Astrocyte of the cerebellum (primary cell): ENCODE data around the gene INPP5A.

ENCODE experiments used
- DNase-seq: peaks from one replicate; pipeline ENCODE4 v3.0.0-alpha.2; 2011; ENCODE audit warnings: low read depth
- H3K4me3 ChIP-seq: 2 replicates; pipeline ENCODE4 v1.5.1; 2011; ENCODE audit warnings: mild to moderate bottlenecking, low read depth, low read length, moderate library complexity
- in situ Hi-C: cut with HindIII; loops from 2 replicates; pipeline ENCODE4 v1.10.0; 2017; ENCODE audit warnings: low sequenced_read_pairs
- TF ChIP-seq, protein P1 (sequence below): IDR thresholded peaks from 2 replicates; pipeline ENCODE4 v1.5.1; 2012; ENCODE audit warnings: low read length, low read depth, moderate library complexity, mild to moderate bottlenecking; ENCODE audit errors: missing control alignments

INPP5A gene

GRCh38 chr10:132705173-132705572 lies 167.6 kb downstream of the INPP5A start:
- in situ Hi-C loops = no loop called here
- TF ChIP-seq, protein P1, sequence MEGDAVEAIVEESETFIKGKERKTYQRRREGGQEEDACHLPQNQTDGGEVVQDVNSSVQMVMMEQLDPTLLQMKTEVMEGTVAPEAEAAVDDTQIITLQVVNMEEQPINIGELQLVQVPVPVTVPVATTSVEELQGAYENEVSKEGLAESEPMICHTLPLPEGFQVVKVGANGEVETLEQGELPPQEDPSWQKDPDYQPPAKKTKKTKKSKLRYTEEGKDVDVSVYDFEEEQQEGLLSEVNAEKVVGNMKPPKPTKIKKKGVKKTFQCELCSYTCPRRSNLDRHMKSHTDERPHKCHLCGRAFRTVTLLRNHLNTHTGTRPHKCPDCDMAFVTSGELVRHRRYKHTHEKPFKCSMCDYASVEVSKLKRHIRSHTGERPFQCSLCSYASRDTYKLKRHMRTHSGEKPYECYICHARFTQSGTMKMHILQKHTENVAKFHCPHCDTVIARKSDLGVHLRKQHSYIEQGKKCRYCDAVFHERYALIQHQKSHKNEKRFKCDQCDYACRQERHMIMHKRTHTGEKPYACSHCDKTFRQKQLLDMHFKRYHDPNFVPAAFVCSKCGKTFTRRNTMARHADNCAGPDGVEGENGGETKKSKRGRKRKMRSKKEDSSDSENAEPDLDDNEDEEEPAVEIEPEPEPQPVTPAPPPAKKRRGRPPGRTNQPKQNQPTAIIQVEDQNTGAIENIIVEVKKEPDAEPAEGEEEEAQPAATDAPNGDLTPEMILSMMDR = no peak
- no peak for DNase-seq
- H3K4me3 ChIP-seq = no peak overlapping the region

- TF ChIP-seq, protein P1 = no peak
Observed at GRCh38 chr10:132705943-132706342, 168.4 kb downstream of the INPP5A start.

GRCh38 chr10:132706701-132707100 lies 169.1 kb downstream of the INPP5A start:
- no peak for DNase-seq
- no peak overlapping the region for H3K4me3 ChIP-seq
- TF ChIP-seq, protein P1 = no peak
- in situ Hi-C loops = no loop called here

More at GRCh38 chr10:132705943-132706342, 168.4 kb downstream of the INPP5A start:
- no peak overlapping the region for H3K4me3 ChIP-seq
- no peak for DNase-seq
- in situ Hi-C loops = no loop called here

DNA sequence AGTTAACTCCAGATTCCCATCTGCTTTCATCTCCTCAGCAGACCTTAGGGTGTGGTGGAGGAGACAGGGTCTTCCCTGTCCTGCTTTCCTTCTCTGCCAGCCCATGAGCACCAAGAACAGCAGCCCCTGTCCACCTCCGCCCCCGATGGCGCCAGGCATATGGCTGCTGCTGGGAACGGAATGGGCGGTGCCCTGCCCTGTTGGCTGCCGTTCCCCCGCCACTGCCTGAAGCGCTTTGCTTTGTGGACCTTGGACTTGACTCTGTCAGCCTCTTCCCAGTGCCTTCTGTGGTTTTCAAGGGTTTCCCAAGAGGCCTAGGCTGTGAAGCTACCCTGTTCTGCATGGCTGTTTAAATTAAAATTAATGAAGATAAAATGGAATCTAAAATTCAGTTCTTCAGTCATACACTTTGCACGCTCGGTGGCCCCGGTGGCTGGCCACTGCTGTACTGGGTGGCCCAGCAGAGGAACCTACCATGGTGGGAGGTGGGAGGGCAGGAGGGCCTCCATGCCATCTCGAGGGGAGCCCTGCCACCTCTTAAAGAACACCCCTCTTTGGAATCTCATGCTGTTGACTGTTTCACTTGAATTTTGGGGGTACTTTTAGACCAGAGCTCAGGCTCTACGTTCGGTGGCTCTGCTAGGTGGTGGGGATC lies 169.7 kb downstream of the INPP5A start:
- TF ChIP-seq, protein P1 = no peak
- H3K4me3 ChIP-seq = no peak overlapping the region
- in situ Hi-C loops = no loop called here
- no peak for DNase-seq

DNA sequence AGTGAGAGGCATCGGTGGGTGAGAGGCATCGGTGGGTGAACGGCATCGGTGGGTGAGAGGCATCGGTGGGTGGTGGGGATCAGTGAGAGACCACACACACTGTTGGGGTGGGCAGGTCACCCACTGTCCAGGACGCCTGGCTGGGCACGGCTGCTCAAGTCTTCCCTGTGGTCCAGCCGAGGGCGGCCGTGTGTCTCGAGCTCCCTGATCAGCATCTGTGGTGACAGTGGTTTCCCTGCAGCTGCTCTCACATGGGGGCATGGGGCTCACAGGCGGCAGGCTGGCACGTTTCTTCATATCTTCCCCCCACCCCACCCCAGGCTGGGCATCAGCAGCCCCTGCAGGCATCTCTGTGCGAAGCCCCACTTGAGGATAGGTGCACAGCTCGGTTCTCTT lies 170.2 kb downstream of the INPP5A start:
- H3K4me3 ChIP-seq = no peak overlapping the region
- no peak for DNase-seq
- TF ChIP-seq, protein P1 = no peak
- in situ Hi-C loops = no loop called here

GRCh38 chr10:132708441-132708840 lies 170.9 kb downstream of the INPP5A start:
- DNase-seq = no peak
- in situ Hi-C loops = no loop called here
- TF ChIP-seq, protein P1 = no peak
- H3K4me3 ChIP-seq = no peak overlapping the region

GRCh38 chr10:132708936-132709335 lies 171.3 kb downstream of the INPP5A start:
- DNase-seq = no peak
- no peak overlapping the region for H3K4me3 ChIP-seq
- in situ Hi-C loops = no loop called here
- TF ChIP-seq, protein P1 = no peak
